ENCODE measurements around the gene DACH1. TPM values are rescaled to one million over a fixed set of nuclear protein-coding genes. Genes with fewer than 3 reads are reported as not detected.

The DACH1 gene
- total and polyA plus RNA-seq, 2 of the 13 experiments (the other 11 are each of a cell fraction or from before 2014, with no cell fraction given): not detected

DNA sequence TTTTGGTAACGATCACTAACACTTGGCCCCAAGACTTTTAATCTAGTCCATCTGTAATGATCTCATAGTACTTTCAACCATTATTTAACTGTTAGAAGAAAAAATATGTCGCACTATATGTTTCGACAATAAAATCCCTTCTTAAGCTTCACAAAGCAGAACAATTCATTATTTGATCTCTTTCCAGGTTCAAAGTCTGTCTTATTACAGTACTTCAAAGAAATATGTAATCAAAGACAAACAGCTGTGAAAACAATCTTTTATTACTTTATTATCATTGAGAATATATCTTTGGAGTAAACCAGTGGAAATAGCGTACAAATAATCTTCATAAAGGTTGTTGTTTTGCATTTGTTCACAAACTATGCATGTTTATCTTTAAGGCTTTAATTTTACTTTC, 93.5 kb downstream of the DACH1 start (continued):
- TF ChIP-seq MED1 (CRISPR knock-in tag; IDR thresholded peaks at IDR 0.05) (no peak), ZNF484 (CRISPR knock-in tag; IDR thresholded peaks at IDR 0.05; ENCODE audit: borderline replicate concordance, low read depth) (no peak), GTF3A (CRISPR knock-in tag; conservative IDR thresholded peaks at IDR 0.05) (no peak), ZNF678 (CRISPR knock-in tag; IDR thresholded peaks at IDR 0.05) (no peak)

DNA sequence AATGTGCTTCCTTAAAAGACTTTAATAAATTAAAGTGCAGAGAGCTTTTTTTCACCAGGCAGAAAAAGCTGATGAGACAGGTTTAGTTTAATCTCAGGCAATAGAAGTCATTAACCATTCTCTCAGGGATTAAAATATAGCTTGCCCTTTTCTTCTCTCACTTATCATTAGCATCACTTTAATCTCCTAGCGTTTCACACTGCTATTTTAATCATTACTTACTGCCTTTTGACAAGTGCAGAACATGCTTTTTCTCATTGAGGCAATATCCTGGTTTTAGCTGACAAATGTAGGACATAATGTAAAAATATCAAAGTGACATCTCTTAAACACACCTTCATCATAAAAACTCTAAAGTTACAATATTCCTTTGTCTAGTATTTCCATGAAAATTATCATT, 94.6 kb downstream of the DACH1 start:
- no peak for DNase-seq (ENCODE audit: low spot score)
- Histone ChIP-seq H3K9me3 (ENCODE audit: low read length) (no peaks in the 10 kb centered on the region), H3K36me3 (replicated peaks in 1 of 2; ENCODE audit: control insufficient read depth in 1 of 2, insufficient read depth in 2 of 2, low read length in 2 of 2) (no peaks in the 10 kb centered on the region), H2AFZ (ENCODE audit: low read length) (no peak overlapping the region), H3K9ac (ENCODE audit: insufficient read depth, low read depth, low read length) (no peak overlapping the region), H3K79me2 (ENCODE audit: insufficient read depth, low read length) (no peaks in the 10 kb centered on the region), H3K4me1 (ENCODE audit: insufficient read depth, low read length) (no peaks in the 10 kb centered on the region), H3K27me3 (ENCODE audit: control insufficient read depth in 1 of 2, insufficient read depth in 2 of 2, low read length in 2 of 2) (no peaks in the 10 kb centered on the region), H3K4me3 (replicated peaks in 1 of 3; ENCODE audit: insufficient read depth in 1 of 3, low read depth in 2 of 3, low read length in 3 of 3) (no peak overlapping the region), H3K27ac (ENCODE audit: extremely low read length, insufficient read depth, low read length) (no peak overlapping the region), H4K20me1 (ENCODE audit: insufficient read depth, low read length) (no peaks in the 10 kb centered on the region), H3K4me2 (ENCODE audit: low read depth, low read length) (no peak overlapping the region)
- ChIA-PET CTCF (ENCODE audit: low intra/inter-chr PET ratio, low total read pairs) (no interaction called here), POLR2A (no interaction called here)
- BruUV-seq (replicated peaks): no TSS peak
- no peak for ATAC-seq
- intact Hi-C loops (cut with micrococcal nuclease; ENCODE audit: unreplicated experiment) (no loop called here), in situ Hi-C loops (cut with HindIII; ENCODE audit: extremely low pct_ligation_motif_present, low pct_unique_long_range_greater_than_20kb) (no loop called here)
- no peak for FAIRE-seq
- 3% methylated on average over 1 of the region's 1 CpG for WGBS (ENCODE audit: low lambda C conversion rate)
- no peak for TF ChIP-seq MEF2D (CRISPR knock-in tag; IDR thresholded peaks at IDR 0.05)
- TF ChIP-seq MYNN (CRISPR knock-in tag; IDR thresholded peaks at IDR 0.05; ENCODE audit: low read depth): no peak
- no peak for TF ChIP-seq RNF2 (conservative IDR thresholded peaks at IDR 0.05; ENCODE audit: low read depth)
- TF ChIP-seq NFRKB (IDR thresholded peaks at IDR 0.05): no peak
- TF ChIP-seq ZNF136 (CRISPR knock-in tag; IDR thresholded peaks at IDR 0.05; ENCODE audit: low read depth): no peak
- TF ChIP-seq RARG (CRISPR knock-in tag; IDR thresholded peaks at IDR 0.05; ENCODE audit: low read depth): no peak
- TF ChIP-seq ZNF605 (CRISPR knock-in tag; IDR thresholded peaks at IDR 0.05): no peak
- no peak for TF ChIP-seq RFX1 (IDR thresholded peaks at IDR 0.05)
- no peak for TF ChIP-seq ZFX (CRISPR knock-in tag; IDR thresholded peaks at IDR 0.05; ENCODE audit: low read depth)
- TF ChIP-seq, protein P1, sequence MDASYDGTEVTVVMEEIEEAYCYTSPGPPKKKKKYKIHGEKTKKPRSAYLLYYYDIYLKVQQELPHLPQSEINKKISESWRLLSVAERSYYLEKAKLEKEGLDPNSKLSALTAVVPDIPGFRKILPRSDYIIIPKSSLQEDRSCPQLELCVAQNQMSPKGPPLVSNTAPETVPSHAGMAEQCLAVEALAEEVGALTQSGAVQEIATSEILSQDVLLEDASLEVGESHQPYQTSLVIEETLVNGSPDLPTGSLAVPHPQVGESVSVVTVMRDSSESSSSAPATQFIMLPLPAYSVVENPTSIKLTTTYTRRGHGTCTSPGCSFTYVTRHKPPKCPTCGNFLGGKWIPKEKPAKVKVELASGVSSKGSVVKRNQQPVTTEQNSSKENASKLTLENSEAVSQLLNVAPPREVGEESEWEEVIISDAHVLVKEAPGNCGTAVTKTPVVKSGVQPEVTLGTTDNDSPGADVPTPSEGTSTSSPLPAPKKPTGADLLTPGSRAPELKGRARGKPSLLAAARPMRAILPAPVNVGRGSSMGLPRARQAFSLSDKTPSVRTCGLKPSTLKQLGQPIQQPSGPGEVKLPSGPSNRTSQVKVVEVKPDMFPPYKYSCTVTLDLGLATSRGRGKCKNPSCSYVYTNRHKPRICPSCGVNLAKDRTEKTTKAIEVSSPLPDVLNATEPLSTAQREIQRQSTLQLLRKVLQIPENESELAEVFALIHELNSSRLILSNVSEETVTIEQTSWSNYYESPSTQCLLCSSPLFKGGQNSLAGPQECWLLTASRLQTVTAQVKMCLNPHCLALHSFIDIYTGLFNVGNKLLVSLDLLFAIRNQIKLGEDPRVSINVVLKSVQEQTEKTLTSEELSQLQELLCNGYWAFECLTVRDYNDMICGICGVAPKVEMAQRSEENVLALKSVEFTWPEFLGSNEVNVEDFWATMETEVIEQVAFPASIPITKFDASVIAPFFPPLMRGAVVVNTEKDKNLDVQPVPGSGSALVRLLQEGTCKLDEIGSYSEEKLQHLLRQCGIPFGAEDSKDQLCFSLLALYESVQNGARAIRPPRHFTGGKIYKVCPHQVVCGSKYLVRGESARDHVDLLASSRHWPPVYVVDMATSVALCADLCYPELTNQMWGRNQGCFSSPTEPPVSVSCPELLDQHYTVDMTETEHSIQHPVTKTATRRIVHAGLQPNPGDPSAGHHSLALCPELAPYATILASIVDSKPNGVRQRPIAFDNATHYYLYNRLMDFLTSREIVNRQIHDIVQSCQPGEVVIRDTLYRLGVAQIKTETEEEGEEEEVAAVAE (CRISPR knock-in tag; IDR thresholded peaks at IDR 0.05; ENCODE audit: borderline replicate concordance): no peak
- TF ChIP-seq, protein P2, sequence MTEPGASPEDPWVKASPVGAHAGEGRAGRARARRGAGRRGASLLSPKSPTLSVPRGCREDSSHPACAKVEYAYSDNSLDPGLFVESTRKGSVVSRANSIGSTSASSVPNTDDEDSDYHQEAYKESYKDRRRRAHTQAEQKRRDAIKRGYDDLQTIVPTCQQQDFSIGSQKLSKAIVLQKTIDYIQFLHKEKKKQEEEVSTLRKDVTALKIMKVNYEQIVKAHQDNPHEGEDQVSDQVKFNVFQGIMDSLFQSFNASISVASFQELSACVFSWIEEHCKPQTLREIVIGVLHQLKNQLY (CRISPR knock-in tag; IDR thresholded peaks at IDR 0.05): no peak
- TF ChIP-seq ZMYM3 (CRISPR knock-in tag; IDR thresholded peaks at IDR 0.05): no peak
- TF ChIP-seq ZNF225 (CRISPR knock-in tag; IDR thresholded peaks at IDR 0.05): no peak
- TF ChIP-seq ATF1 (CRISPR knock-in tag; IDR thresholded peaks at IDR 0.05): no peak
- TF ChIP-seq, protein P3, sequence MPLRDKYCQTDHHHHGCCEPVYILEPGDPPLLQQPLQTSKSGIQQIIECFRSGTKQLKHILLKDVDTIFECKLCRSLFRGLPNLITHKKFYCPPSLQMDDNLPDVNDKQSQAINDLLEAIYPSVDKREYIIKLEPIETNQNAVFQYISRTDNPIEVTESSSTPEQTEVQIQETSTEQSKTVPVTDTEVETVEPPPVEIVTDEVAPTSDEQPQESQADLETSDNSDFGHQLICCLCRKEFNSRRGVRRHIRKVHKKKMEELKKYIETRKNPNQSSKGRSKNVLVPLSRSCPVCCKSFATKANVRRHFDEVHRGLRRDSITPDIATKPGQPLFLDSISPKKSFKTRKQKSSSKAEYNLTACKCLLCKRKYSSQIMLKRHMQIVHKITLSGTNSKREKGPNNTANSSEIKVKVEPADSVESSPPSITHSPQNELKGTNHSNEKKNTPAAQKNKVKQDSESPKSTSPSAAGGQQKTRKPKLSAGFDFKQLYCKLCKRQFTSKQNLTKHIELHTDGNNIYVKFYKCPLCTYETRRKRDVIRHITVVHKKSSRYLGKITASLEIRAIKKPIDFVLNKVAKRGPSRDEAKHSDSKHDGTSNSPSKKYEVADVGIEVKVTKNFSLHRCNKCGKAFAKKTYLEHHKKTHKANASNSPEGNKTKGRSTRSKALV (CRISPR knock-in tag; IDR thresholded peaks at IDR 0.05): no peak
- no peak for TF ChIP-seq ZFP62 (CRISPR knock-in tag; IDR thresholded peaks at IDR 0.05)
- TF ChIP-seq CAMTA2 (CRISPR knock-in tag; IDR thresholded peaks at IDR 0.05; ENCODE audit: borderline replicate concordance): no peak

All from HepG2 (cell line).